Coronary artery (tissue), 2 donors: ENCODE data around the gene DPT.

Experiments used
- DNase-seq: peaks from one replicate; pipeline ENCODE4 v3.0.0-alpha.2; 2017; ENCODE audit warnings: low spot score
- H3K27ac ChIP-seq, 2 donors: fragments of 200-600 bp; sonication (generic); one replicate each; pipeline ENCODE4 v1.5.1; 2016 to 2019
- H3K4me3 ChIP-seq: fragments of 200-600 bp; sonication (generic); 2 replicates; pipeline ENCODE4 v1.5.1; 2016; ENCODE audit warnings: mild to moderate bottlenecking, moderate library complexity
- CTCF ChIP-seq: fragments of 200-600 bp; sonication (generic); IDR thresholded peaks from one replicate; pipeline ENCODE4 v1.5.1; 2019; ENCODE audit warnings: antibody characterized with exemption

DPT gene

GRCh38 chr1:168671782-168672181, 57.2 kb downstream of the DPT start:
- Histone ChIP-seq H3K27ac (no peak overlapping the region), H3K4me3 (no peak overlapping the region)
- TF ChIP-seq CTCF: no peak
- DNase-seq: no peak

GRCh38 chr1:168665975-168666374, 63.0 kb downstream of the DPT start:
- no peak overlapping the region for H3K4me3 ChIP-seq
- H3K27ac ChIP-seq: no peak overlapping the region
- DNase-seq: no peak
- no peak for TF ChIP-seq CTCF

GRCh38 chr1:168664069-168664834, 64.8 kb downstream of the DPT start:
- H3K27ac ChIP-seq: no peak overlapping the region
- H3K4me3 ChIP-seq: no peak overlapping the region
- DNase-seq: no peak
- TF ChIP-seq CTCF: no peak

GRCh38 chr1:168656485-168656884, 72.5 kb downstream of the DPT start:
- DNase-seq: no peak
- Histone ChIP-seq H3K27ac (no peak overlapping the region), H3K4me3 (no peak overlapping the region)
- no peak for TF ChIP-seq CTCF

- Histone ChIP-seq H3K27ac (no peak overlapping the region), H3K4me3 (no peak overlapping the region)
- no peak for DNase-seq
- no peak for TF ChIP-seq CTCF
Observed at GRCh38 chr1:168654198-168654915, 74.6 kb downstream of the DPT start.

- no peak overlapping the region for H3K27ac ChIP-seq
- no peak for DNase-seq
- no peak for TF ChIP-seq CTCF
- H3K4me3 ChIP-seq: no peak overlapping the region
Observed at GRCh38 chr1:168653567-168653966, 75.4 kb downstream of the DPT start.

- Histone ChIP-seq H3K4me3 (no peak overlapping the region), H3K27ac (no peak overlapping the region)
- no peak for TF ChIP-seq CTCF
- no peak for DNase-seq
Observed at GRCh38 chr1:168645721-168646120, 83.3 kb downstream of the DPT start.
